ENCODE measurements around the gene TUBGCP3. TPM values are rescaled to one million over a fixed set of nuclear protein-coding genes. Genes with fewer than 3 reads are reported as not detected.

The TUBGCP3 gene
- total RNA-seq (2014; rRNA removed; shearing (Covaris generic)) (36.4 and 40.2 TPM in 2 replicates), polyA plus RNA-seq (2016; fragmentation: Nextera tagmentation; extraction: Ambion mirVana) (12.4 and 12.8 TPM in 2 replicates)
- long read RNA-seq, partial matches to known transcripts, result 7 of 13 reads
- long read RNA-seq, other reads (novel, unspliced or antisense), result 1 of 13 reads

GRCh38 chr13:112587764-112588489 is at the start of gene TUBGCP3:
TSS of gene TUBGCP3 (minus strand) at chr13:112588153. CDS start at chr13:112587980, 173 bp downstream.
- Histone ChIP-seq H4K20me1 (replicated peaks; ENCODE audit: insufficient read depth) (no peaks in the 10 kb centered on the region; the same call in 1 of the 2 replicates), H2AFZ (peak within 1 kb of the TSS; percentile 98), H3K4me1 (ENCODE audit: insufficient read depth) (peaks cover 9% of the 10 kb centered on the region; the same call in 1 of the 2 replicates), H3K9me2 (ENCODE audit: insufficient read depth) (no peaks in the 10 kb centered on the region), H3K36me3 (ENCODE audit: insufficient read depth) (no peaks in the 10 kb centered on the region; the same call in 1 of the 2 replicates), H3K4me2 (peak within 1 kb of the TSS; percentile 85), H3K4me3 (peak within 1 kb of the TSS; percentile 74), H3K27me3 (ENCODE audit: insufficient read depth) (no peaks in the 10 kb centered on the region), H3F3A (replicated peaks; ENCODE audit: low read depth) (no peaks in the 10 kb centered on the region), H3K27ac (ENCODE audit: low read depth) (peak within 1 kb of the TSS; percentile 95), H3K79me2 (replicated peaks; ENCODE audit: insufficient read depth) (peaks cover 44% of the 10 kb centered on the region)
- H3K4me1 Mint-ChIP-seq, result peaks cover 26% of the 10 kb centered on the region
- H3K27ac Mint-ChIP-seq, result peak within 1 kb of the TSS; percentile 91
- ATAC-seq, result peak; percentile 87
- TF ChIP-seq ETS1 (IDR thresholded peaks at IDR 0.05), result 0 out of 2 replicates have a peak, but pooled peaks have one; percentile 29
- peak; percentile 73 for TF ChIP-seq POLR2AphosphoS5 (IDR thresholded peaks at IDR 0.05; ENCODE audit: low read depth)
- TF ChIP-seq EZH2 (IDR thresholded peaks at IDR 0.05; ENCODE audit: low read depth, unreplicated experiment), result no peak
- TF ChIP-seq NANOG (IDR thresholded peaks at IDR 0.05; ENCODE audit: borderline replicate concordance), result no peak
- peak; percentile 60 for TF ChIP-seq CREB1 (CRISPR knock-in tag; IDR thresholded peaks at IDR 0.05; ENCODE audit: low read depth)
- peak within 1 kb of the TSS; percentile 97 for H3K4me3 Mint-ChIP-seq
- H3K9me3 Mint-ChIP-seq, result no peaks in the 10 kb centered on the region
- peaks cover 6% of the 10 kb centered on the region; the same call in 2 of the 3 replicates for H3K36me3 Mint-ChIP-seq (ENCODE audit: low read depth)
- no peaks in the 10 kb centered on the region for H3K27me3 Mint-ChIP-seq (ENCODE audit: insufficient read depth, low read depth, poor library complexity)
- peak; percentile 88 for DNase-seq (ENCODE audit: low spot score)

- Mint-ChIP-seq H3K4me1 (peaks cover 21% of the 10 kb centered on the region), H3K27ac (no peak overlapping the region), H3K27me3 (ENCODE audit: insufficient read depth, low read depth, poor library complexity) (peaks cover 8% of the 10 kb centered on the region), H3K9me3 (no peaks in the 10 kb centered on the region), H3K36me3 (ENCODE audit: low read depth) (no peaks in the 10 kb centered on the region), H3K4me3 (no peak overlapping the region)
- no peaks in the 10 kb centered on the region for H3K36me3 ChIP-seq (ENCODE audit: insufficient read depth)
- H3K4me3 ChIP-seq, result no peak overlapping the region
- TF ChIP-seq EZH2 (IDR thresholded peaks at IDR 0.05; ENCODE audit: low read depth, unreplicated experiment), result no peak
- 0 out of 2 replicates have a peak, but pooled peaks have one; percentile 25 for TF ChIP-seq ZNF331 (CRISPR knock-in tag; IDR thresholded peaks at IDR 0.05; ENCODE audit: low read depth)
- H2AFZ ChIP-seq, result peak overlapping the region; percentile 52; the same call in 1 of the 2 replicates
- ATAC-seq (peak; percentile 65), DNase-seq (ENCODE audit: low spot score) (peak; percentile 51)
- H3K27me3 ChIP-seq (ENCODE audit: insufficient read depth), result no peaks in the 10 kb centered on the region
- no peak overlapping the region for H3K27ac ChIP-seq (ENCODE audit: low read depth)
- no peaks in the 10 kb centered on the region for H3K9me2 ChIP-seq (ENCODE audit: insufficient read depth)
- peaks cover 5% of the 10 kb centered on the region; the same call in 1 of the 2 replicates for H3K4me1 ChIP-seq (ENCODE audit: insufficient read depth)
- H3F3A ChIP-seq (replicated peaks; ENCODE audit: low read depth), result no peaks in the 10 kb centered on the region
- H4K20me1 ChIP-seq (replicated peaks; ENCODE audit: insufficient read depth), result no peaks in the 10 kb centered on the region
- no peaks in the 10 kb centered on the region for H3K79me2 ChIP-seq (replicated peaks; ENCODE audit: insufficient read depth)
- H3K4me2 ChIP-seq, result no peak overlapping the region
These were observed 49.3 kb upstream of the TUBGCP3 start for GRCh38 chr13:112637017-112637801.
